ENCODE results near the gene LRRC61.

- TF ChIP-seq CTCF (IDR thresholded peaks at IDR 0.05) (no peak), POLR2A (IDR thresholded peaks at IDR 0.05) (no peak)
Measured at GRCh38 chr7:150382844-150383225, 59.7 kb downstream of the LRRC61 start.

All from thyroid gland (tissue), 4 donors.